ENCODE results near the gene IBA57. TPM values are rescaled to one million over a fixed set of nuclear protein-coding genes. Genes with fewer than 3 reads are reported as not detected.

Gene IBA57
- total and polyA plus RNA-seq, 2 of the 8 experiments (the other 6 are each of a cell fraction or from before 2014, with no cell fraction given), result 2.6 to 5.9 TPM

DNA sequence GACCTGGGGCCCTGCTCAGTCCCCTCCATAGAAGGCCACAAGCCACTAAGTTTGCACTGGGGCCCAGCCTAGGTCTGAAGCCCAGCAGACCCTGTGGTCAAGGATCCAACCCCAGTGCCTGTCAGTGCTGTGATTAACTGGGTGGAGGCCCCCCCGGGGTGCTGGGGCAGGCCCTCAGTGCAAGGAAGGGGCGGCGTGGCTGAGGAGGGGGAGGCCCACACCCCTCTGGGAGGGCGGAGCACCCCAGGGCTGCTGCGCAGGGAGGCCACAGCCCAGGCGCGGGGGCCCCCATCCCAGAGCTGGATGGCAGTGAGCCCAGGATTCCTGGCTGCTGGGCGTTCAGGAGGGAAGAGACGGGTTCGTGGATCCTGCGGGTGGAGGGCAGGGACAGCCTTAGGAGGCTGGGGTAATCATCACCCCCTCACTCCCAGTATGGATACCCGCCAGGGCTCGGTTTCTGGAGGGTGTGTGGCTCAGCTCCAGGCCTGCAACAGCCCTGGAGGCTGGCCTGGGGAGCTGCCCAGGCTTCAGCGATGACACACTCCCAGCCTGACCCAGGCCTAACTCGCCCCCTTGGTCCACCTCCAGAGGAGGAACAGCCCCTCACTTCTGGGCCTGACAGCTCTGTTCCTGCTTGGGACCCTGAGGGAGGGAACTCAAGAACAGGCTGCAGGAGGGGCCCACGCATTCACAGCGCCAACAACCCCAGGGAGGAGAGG lies 15.0 kb upstream of the IBA57 start:
- Histone ChIP-seq H3K56ac (replicated peaks; ENCODE audit: insufficient read length, low read depth, low read length) (no peak overlapping the region), H3K79me2 (ENCODE audit: control insufficient read depth in 1 of 2, insufficient read depth in 2 of 2, low read length in 2 of 2) (no peaks in the 10 kb centered on the region), H3K36me3 (ENCODE audit: control insufficient read depth in 2 of 4, insufficient read depth in 4 of 4, low read length in 3 of 4) (no peaks in the 10 kb centered on the region), H4K20me1 (replicated peaks in 1 of 2; ENCODE audit: control insufficient read depth in 1 of 2, insufficient read depth in 2 of 2, low read length in 2 of 2) (peaks cover 0 to 10% of the 10 kb centered on the region in 2 experiments), H3K23me2 (ENCODE audit: low read depth, low read length) (no peaks in the 10 kb centered on the region; the same call in 1 of the 2 replicates), H3K4me2 (ENCODE audit: insufficient read depth in 1 of 2, low read depth in 2 of 2, low read length in 2 of 2) (no peak overlapping the region), H2AK5ac (ENCODE audit: low read depth, low read length) (no peak overlapping the region), H3K27ac (ENCODE audit: low read depth, low read length) (no peak overlapping the region), H2AFZ (ENCODE audit: low read length) (no peak overlapping the region), H3K9me3 (ENCODE audit: insufficient read depth in 2 of 2, low read depth in 1 of 2, low read length in 1 of 2) (no peaks in the 10 kb centered on the region), H4K91ac (replicated peaks; ENCODE audit: insufficient read length, low read length) (no peak overlapping the region), H4K5ac (ENCODE audit: insufficient read length, low read depth, low read length) (no peak overlapping the region), H3K4me1 (replicated peaks in 1 of 4; ENCODE audit: control insufficient read depth in 3 of 4, insufficient read depth in 4 of 4, low read length in 3 of 4) (peaks cover 0 to 10% (median 4%) of the 10 kb centered on the region in 4 experiments; a peak in 1 of 7 replicates), H2BK120ac (replicated peaks; ENCODE audit: low read depth, low read length) (no peak overlapping the region), H3K79me1 (ENCODE audit: low read depth, low read length) (no peaks in the 10 kb centered on the region; the same call in none of the 2 replicates), H3K14ac (ENCODE audit: insufficient read length) (no peak overlapping the region), H2BK20ac (ENCODE audit: low read length) (no peak overlapping the region), H3K18ac (ENCODE audit: extremely low read depth, low read length) (no peak overlapping the region), H3K23ac (ENCODE audit: insufficient read length) (no peak overlapping the region), H3K27me3 (replicated peaks in 1 of 4; ENCODE audit: control insufficient read depth in 3 of 4, extremely low read depth in 1 of 4, insufficient read depth in 3 of 4, low read length in 3 of 4) (0 out of 7 replicates have a peak, but pooled peaks cover 0 to 5% (median 0%) of the 10 kb centered on the region in 4 experiments), H2BK5ac (ENCODE audit: low read depth, low read length) (peak overlapping the region; percentile 44; the same call in 1 of the 2 replicates), H2BK15ac (ENCODE audit: low read length) (no peak overlapping the region), H3K4me3 (ENCODE audit: extremely low read depth in 1 of 4, insufficient read depth in 2 of 4, low read depth in 3 of 4, low read length in 4 of 4) (no peak overlapping the region), H3K9ac (replicated peaks in 1 of 4; ENCODE audit: extremely low read depth in 1 of 4, low read depth in 3 of 4, low read length in 3 of 4) (no peak overlapping the region), H2BK12ac (ENCODE audit: low read depth, low read length) (peak overlapping the region; percentile 60; the same call in 1 of the 2 replicates), H3K4ac (replicated peaks; ENCODE audit: insufficient read length, low read depth, low read length) (no peak overlapping the region), H4K8ac (ENCODE audit: extremely low read depth, insufficient read depth, low read length) (peak overlapping the region; percentile 45; the same call in 1 of the 2 replicates)
- 91% methylated on average over 11 of the region's 17 CpGs; no CpG with 5 or more reads in 1 of the 2 experiments for WGBS, 2 experiments (ENCODE audit: extremely low coverage in 1 of 2, insufficient coverage in 1 of 2, insufficient read length in 1 of 2, insufficient replicate concordance in 2 of 2, low coverage in 1 of 2, low lambda C conversion rate in 2 of 2, missing lambda C conversion rate in 1 of 2)
- DNase-seq (ENCODE audit: low read depth in 1 of 2, low spot score in 2 of 2), result peak in 1 of 2 experiments; percentile 42
- ChIA-PET CTCF (ENCODE audit: partially characterized antibody) (interaction anchor here (0.9 to 2.8 kb wide), 7 partner anchors 11 to 152 kb away, joined by 3 to 10 read pairs (median 4); partner anchors contain the start of genes GUK1 and IBA57), POLR2A (ENCODE audit: partially characterized antibody) (interaction anchor here (1.0 to 5.5 kb wide), 4 partner anchors 10 to 53 kb away, joined by 3 to 44 read pairs (median 10); partner anchors contain the start of genes GUK1 and IBA57)
- FAIRE-seq, result no peak
- TF ChIP-seq BRCA1 (IDR thresholded peaks at IDR 0.05; ENCODE audit: low read depth, low read length), result no peak
- TF ChIP-seq, protein P1, sequence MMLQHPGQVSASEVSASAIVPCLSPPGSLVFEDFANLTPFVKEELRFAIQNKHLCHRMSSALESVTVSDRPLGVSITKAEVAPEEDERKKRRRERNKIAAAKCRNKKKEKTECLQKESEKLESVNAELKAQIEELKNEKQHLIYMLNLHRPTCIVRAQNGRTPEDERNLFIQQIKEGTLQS (IDR thresholded peaks at IDR 0.05; ENCODE audit: insufficient read depth, low read depth, low read length), result no peak
- TF ChIP-seq TEAD4 (IDR thresholded peaks at IDR 0.05; ENCODE audit: low read depth, low read length), result no peak
